ENCODE results near the gene EID1.

- TF ChIP-seq SIN3A (IDR thresholded peaks at IDR 0.05; ENCODE audit: borderline replicate concordance, insufficient read depth, low read depth, low read length) (no peak), CTCF (IDR thresholded peaks at IDR 0.05) (no peak), REST (IDR thresholded peaks at IDR 0.05; ENCODE audit: insufficient read depth in 1 of 2, low read depth in 2 of 2, low read length in 1 of 2) (no peak)
Observed at GRCh38 chr15:48898446-48898845, 20.5 kb downstream of the EID1 start.
